H54 (cell line): ENCODE results near the gene MYH10.
A peak's percentile ranks its signal among the peaks of the same experiment; 100 is the strongest.
"Not testable (repeated sequence)": the region's sequence is repeated elsewhere in the genome, so short reads cannot be mapped to it uniquely, and the experiment has no call there.

Source experiments
- DNase-seq: peaks from one replicate; pipeline ENCODE4 v3.0.0; 2011; ENCODE audit warnings: low spot score, mixed read lengths; ENCODE audit not compliant: insufficient read length
- FAIRE-seq: peaks from 3 replicates; lab custom pipeline; 2011; peaks lifted over from hg19 to GRCh38; lab: Jason Lieb, UNC
- POLR2A ChIP-seq: IDR thresholded peaks from 2 replicates; pipeline ENCODE4 v1.6.1; 2011; ENCODE audit warnings: low read depth, mild to moderate bottlenecking, low read length

The MYH10 gene

DNA sequence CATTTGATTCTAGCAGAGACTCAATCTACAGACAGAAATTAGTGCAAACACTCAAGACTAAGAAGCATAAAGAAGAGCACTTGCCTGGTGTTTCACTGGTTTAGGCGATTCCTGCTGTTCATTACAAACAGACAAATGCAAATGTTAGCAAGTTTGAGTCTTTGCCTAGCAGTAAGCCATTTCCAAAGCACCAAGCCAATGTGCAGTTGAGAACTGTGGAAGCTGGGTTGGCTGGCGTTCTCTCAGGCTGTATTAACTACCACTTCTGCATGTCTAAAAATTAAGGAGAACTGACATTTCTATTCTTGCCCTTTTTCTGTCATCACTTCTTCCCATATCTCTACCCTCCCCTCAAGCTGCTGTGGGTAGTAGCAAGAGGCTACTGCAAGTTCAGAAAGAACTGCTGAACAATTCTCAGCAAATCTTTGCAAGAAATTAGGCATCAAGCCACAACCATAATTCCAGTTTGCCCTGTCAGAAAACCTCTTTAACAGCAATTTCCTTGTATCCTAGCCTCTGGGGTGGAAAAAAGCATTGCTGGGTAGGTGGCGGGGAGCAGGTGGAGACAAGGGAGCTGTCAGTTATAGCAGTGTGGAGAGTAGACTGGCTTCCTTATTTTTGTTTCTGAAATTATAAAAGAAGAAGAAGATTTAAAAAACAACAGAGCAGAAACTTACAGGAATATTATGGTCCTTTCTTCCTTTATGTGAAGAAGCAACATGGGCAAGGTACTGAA, 53.8 kb downstream of the MYH10 start:
- no peak for TF ChIP-seq POLR2A
- FAIRE-seq (no peak), DNase-seq (no peak)

GRCh38 chr17:8574687-8575086, 55.8 kb downstream of the MYH10 start:
- TF ChIP-seq POLR2A = no peak
- no peak for DNase-seq
- no peak for FAIRE-seq

- TF ChIP-seq POLR2A = no peak
- DNase-seq (no peak), FAIRE-seq (no peak)
Observed at GRCh38 chr17:8572764-8573163, 57.8 kb downstream of the MYH10 start.

DNA sequence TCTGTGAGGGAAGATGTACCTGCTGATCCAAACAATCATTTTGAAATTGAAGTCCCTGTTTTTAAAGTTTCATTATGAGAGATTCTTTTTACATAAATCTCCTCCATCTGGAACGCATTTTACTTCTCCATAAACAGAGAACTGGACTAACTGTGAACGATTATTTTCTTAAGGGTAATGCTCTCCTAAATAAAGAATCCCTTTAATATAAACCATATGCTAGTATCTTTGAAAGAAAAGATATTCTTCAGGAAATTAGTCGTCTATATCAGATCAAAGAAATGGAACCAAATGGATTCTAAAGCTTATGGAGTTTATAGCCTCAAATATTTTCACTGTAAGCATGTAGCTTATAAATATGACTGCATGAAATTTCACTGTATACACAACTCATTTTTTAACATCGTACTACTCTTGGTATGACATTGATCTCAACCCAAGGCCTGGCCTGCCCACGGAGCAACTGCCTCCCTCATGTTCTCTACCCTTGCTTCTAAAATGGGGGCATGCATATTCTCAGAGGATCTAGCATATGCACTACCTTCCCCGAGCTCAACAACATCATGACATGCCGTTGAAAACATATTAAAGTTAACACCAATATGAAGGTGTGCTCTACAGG, 66.4 kb downstream of the MYH10 start:
- DNase-seq (no peak), FAIRE-seq (no peak)
- TF ChIP-seq POLR2A = no peak

- TF ChIP-seq POLR2A = no peak
- DNase-seq (no peak), FAIRE-seq (no peak)
Observed at GRCh38 chr17:8563024-8563776, 67.3 kb downstream of the MYH10 start.

GRCh38 chr17:8558144-8558543, 72.4 kb downstream of the MYH10 start:
- FAIRE-seq = peak; percentile 73
- no peak for DNase-seq
- TF ChIP-seq POLR2A = no peak

DNA sequence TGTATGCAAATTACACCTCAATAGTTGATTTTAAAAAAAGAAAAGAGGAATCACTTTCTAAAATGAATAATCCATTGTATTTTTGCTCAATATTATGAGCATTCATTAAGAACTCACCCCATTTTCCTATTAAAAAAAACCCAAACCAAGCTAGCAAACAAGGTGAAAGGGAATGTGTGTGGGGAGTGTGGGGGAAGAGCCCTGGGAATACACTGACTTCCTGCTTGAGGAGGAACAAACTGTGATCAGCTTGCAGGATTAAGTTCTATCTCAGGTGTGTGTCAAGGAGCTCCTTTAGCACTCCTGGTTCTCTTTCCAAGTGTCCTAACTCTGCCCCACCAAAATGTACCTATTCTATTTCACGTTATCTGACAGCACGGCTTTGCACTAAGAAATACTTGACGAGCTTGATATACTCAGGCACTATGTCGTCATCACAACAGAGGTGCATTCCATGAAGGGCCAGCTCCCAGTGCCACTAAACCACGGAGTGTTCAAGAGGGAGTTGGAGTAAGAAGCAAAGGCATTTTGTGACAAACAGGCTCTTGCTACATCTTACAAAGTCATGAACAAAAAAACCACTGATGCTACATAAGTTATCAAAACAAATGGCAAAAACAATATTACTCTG, 73.2 kb downstream of the MYH10 start:
- TF ChIP-seq POLR2A = no peak
- no peak for FAIRE-seq
- DNase-seq = no peak

DNA sequence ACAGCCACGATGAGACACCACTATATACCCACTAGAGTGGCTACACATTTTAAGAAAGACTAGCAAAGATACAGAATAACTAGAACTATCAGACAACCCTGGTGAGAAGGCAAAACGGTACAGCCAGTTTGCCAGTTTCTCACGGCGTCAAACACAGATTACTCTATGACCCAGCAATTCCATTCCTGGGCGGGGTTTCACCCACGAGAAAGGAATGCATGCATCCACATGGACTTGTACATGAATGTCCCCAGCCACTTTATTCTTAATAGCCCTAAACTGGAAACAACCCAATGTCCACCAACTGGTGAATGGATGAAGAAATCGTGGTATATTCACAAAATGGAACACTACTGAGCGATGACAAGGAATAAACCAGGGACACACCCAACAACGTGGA, 74.5 kb downstream of the MYH10 start:
- no peak for DNase-seq
- TF ChIP-seq POLR2A = no peak
- no peak for FAIRE-seq

DNA sequence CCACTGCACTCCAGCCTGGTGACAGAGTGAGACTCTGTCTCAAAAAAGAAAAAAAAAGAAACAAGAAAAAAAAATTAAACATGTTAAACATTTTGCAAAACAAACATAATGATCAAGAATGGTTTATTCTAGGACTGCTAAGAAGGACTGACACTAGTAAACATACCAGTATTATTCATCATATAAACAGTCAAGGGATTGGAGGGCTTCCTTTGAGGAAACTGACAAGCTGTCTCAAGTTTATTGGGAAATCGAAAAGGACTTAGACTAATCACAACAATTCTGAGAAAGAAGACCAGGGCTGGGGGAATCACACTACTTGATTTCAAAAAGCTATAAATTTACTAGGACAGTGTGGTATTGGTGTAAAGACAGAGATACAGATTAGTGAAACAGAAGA, 75.5 kb downstream of the MYH10 start:
- no peak for DNase-seq
- FAIRE-seq = no peak
- no peak for TF ChIP-seq POLR2A

- TF ChIP-seq POLR2A = no peak
- no peak for FAIRE-seq
- DNase-seq = no peak
Observed at GRCh38 chr17:8552577-8553320, 77.8 kb downstream of the MYH10 start.

DNA sequence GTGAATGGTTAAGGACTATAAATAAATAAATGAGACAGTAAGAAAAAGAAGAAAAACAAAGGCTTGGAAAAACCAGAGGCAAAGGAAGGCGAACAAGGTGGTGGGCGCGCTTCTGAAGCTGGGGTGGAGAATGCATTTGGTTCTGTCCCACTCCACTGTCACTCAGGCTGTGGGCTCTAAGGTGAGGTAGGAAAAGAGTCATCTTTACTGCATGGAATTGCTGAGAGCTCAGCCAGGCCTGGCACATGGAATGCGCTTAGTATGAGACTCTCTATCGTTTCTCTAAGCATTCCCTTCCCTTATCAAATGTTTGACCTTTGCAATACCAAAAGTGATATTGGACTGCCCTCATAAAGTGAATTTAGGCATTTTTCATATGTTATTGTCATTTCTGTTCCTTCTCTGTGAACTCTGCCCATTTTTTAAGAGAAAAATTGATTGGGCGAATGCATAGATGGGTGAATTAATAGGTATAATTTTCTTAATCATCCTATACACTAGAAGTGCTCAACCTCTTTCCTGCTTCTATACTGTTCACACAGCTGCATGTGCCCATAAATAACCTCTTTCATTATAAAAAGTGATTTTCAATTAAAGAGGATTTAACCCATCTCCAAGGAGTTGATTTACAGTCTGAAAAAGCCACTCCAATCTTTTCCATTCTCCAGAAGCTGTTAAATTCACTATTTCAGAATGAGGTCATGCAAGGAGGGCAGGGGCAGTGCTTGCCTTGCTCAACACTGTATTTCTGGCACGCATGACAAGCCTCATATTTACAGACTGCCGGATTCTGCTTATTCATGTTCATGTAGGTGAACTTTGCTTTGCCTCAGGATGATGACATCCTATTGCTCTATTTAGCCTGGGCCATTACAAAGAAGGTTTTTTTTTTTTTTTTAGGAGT, 87.7 kb downstream of the MYH10 start:
- DNase-seq = no peak
- TF ChIP-seq POLR2A = no peak
- FAIRE-seq = no peak

- DNase-seq, FAIRE-seq: not testable (repeated sequence)
Observed at GRCh38 chr17:8539976-8540375, 90.5 kb downstream of the MYH10 start.
